T-helper 2 cell (primary cell): ENCODE measurements around the gene ZNF324B.
"Not testable (repeated sequence)": the region's sequence is repeated elsewhere in the genome, so short reads cannot be mapped to it uniquely, and the experiment has no call there.

Source experiments
- DNase-seq, 5 experiments: peaks; one replicate each; pipeline versions ENCODE4 v3.0.0 to v3.0.0-alpha.2; 2012 to 2022

ZNF324B gene

GRCh38 chr19:58455306-58455705 is 3.9 kb downstream of the ZNF324B start:
- DNase-seq, result no peak

- DNase-seq, result no peak
Observed at GRCh38 chr19:58456111-58456510, 4.7 kb downstream of the ZNF324B start.

GRCh38 chr19:58460039-58460438 is 8.6 kb downstream of the ZNF324B start:
- DNase-seq, result no peak

GRCh38 chr19:58466089-58466759 is 14.8 kb downstream of the ZNF324B start:
- DNase-seq, result no peak

- peak; percentile 92 to 97 (median 97) for DNase-seq
Observed at GRCh38 chr19:58466760-58467589, 15.6 kb downstream of the ZNF324B start, which contains the start of gene ZNF324. Gene ZNF324 (plus strand): TSS chr19:58467080. CDS start chr19:58469186, 2,106 bp downstream.

GRCh38 chr19:58468216-58468839 is 16.9 kb downstream of the ZNF324B start:
- DNase-seq, result no peak

- no peak for DNase-seq
Observed at GRCh38 chr19:58469241-58470013, 18.0 kb downstream of the ZNF324B start.

- not testable (repeated sequence) for DNase-seq
Observed at GRCh38 chr19:58470837-58471543, 19.6 kb downstream of the ZNF324B start.

GRCh38 chr19:58471736-58472135 is 20.3 kb downstream of the ZNF324B start:
- DNase-seq, result no peak

- DNase-seq, result no peak
Observed at GRCh38 chr19:58473775-58474174, 22.4 kb downstream of the ZNF324B start.

GRCh38 chr19:58474291-58474996 is 23.0 kb downstream of the ZNF324B start:
- DNase-seq, result no peak

GRCh38 chr19:58474997-58475713 is 23.7 kb downstream of the ZNF324B start:
- no peak for DNase-seq

- peak; percentile 83 to 99 (median 93) for DNase-seq
Observed at GRCh38 chr19:58475714-58476497, 24.5 kb downstream of the ZNF324B start, which contains the start of gene ZNF446. Gene ZNF446 (plus strand): TSS chr19:58476352. CDS start chr19:58477219, 867 bp downstream.

- DNase-seq, result no peak
Observed at GRCh38 chr19:58476498-58477015, 25.1 kb downstream of the ZNF324B start.

GRCh38 chr19:58477130-58477529 is 25.7 kb downstream of the ZNF324B start:
- no peak for DNase-seq

- DNase-seq, result no peak
Observed at GRCh38 chr19:58477871-58478270, 26.4 kb downstream of the ZNF324B start.

GRCh38 chr19:58479303-58479702 is 27.9 kb downstream of the ZNF324B start:
- DNase-seq, result no peak

GRCh38 chr19:58479736-58480480 is 28.5 kb downstream of the ZNF324B start:
- no peak for DNase-seq

- no peak for DNase-seq
Observed at GRCh38 chr19:58480481-58480830, 29.0 kb downstream of the ZNF324B start.
